ENCODE results near the gene TMEM253.

GRCh38 chr14:21060614-21061346 is 40.1 kb upstream of the TMEM253 start:
- TF ChIP-seq, protein P1, sequence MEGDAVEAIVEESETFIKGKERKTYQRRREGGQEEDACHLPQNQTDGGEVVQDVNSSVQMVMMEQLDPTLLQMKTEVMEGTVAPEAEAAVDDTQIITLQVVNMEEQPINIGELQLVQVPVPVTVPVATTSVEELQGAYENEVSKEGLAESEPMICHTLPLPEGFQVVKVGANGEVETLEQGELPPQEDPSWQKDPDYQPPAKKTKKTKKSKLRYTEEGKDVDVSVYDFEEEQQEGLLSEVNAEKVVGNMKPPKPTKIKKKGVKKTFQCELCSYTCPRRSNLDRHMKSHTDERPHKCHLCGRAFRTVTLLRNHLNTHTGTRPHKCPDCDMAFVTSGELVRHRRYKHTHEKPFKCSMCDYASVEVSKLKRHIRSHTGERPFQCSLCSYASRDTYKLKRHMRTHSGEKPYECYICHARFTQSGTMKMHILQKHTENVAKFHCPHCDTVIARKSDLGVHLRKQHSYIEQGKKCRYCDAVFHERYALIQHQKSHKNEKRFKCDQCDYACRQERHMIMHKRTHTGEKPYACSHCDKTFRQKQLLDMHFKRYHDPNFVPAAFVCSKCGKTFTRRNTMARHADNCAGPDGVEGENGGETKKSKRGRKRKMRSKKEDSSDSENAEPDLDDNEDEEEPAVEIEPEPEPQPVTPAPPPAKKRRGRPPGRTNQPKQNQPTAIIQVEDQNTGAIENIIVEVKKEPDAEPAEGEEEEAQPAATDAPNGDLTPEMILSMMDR (IDR thresholded peaks at IDR 0.05): no peak
- no peak for TF ChIP-seq EP300 (IDR thresholded peaks at IDR 0.05)
